Measurements from ENCODE around the gene GET4.

GRCh38 chr7:859359-860030, 16.9 kb upstream of the GET4 start:
- TF ChIP-seq POLR2A (IDR thresholded peaks at IDR 0.05; ENCODE audit: low read depth, low read length) (no peak), MXI1 (IDR thresholded peaks at IDR 0.05; ENCODE audit: borderline replicate concordance, low read depth, low read length) (no peak), CTCF (conservative IDR thresholded peaks at IDR 0.05; ENCODE audit: low read depth, low read length) (no peak), BHLHE40 (IDR thresholded peaks at IDR 0.05; ENCODE audit: low read depth, low read length) (no peak), CEBPB (IDR thresholded peaks at IDR 0.05; ENCODE audit: low read depth, low read length) (no peak)

Data from IMR-90 (cell line).